Colonic mucosa (tissue), 4 donors: ENCODE results near the gene COG8. TPM values are rescaled to one million over a fixed set of nuclear protein-coding genes. Genes with fewer than 3 reads are reported as not detected.

Experiments used
- DNase-seq: peaks from one replicate; pipeline ENCODE4 v3.0.0-alpha.2; 2020
- H3K27ac ChIP-seq: fragments of 200-600 bp; one replicate; pipeline ENCODE4 v1.8.0; 2021
- H3K27me3 ChIP-seq: fragments of 200-600 bp; one replicate; pipeline ENCODE4 v1.8.0; 2021
- H3K36me3 ChIP-seq: fragments of 200-600 bp; one replicate; pipeline ENCODE4 v1.8.0; 2021
- H3K4me1 ChIP-seq: fragments of 200-600 bp; one replicate; pipeline ENCODE4 v1.8.0; 2021; ENCODE audit warnings: mild to moderate bottlenecking
- H3K4me3 ChIP-seq: fragments of 200-600 bp; one replicate; pipeline ENCODE4 v1.8.0; 2021
- H3K9ac ChIP-seq, 2 donors: one replicate each; pipeline ENCODE4 v1.7.0; 2013; ENCODE audit warnings: control low read depth in 2 of 2, low read depth in 2 of 2, low read length in 2 of 2
- H3K9me3 ChIP-seq: fragments of 200-600 bp; one replicate; pipeline ENCODE4 v1.8.0; 2021
- CTCF ChIP-seq: fragments of 200-600 bp; IDR thresholded peaks from one replicate; pipeline ENCODE4 v1.8.0; 2022; ENCODE audit warnings: antibody characterized with exemption, mild to moderate bottlenecking
- intact Hi-C: fragments of 100-400 bp; cut with DNase I; formaldehyde crosslinking; loops from one replicate; pipeline ENCODE4 v1.14.1; 2022
- total RNA-seq, 2 donors: library from RNA; stranded (reverse); fragmentation: NEBNext Ultra II Directional in 1 of 2; extraction: Animal tissue kit (Norgen Biotek cat#: 25700) in 1 of 2; gene quantifications; one replicate each; pipeline ENCODE4 v1.2.1, GENCODE V29; 2021
- donor health status: healthy.
- donor health status: DM: no; HTN: no; CAD: no.
- donor health status: DM: no; HTN: no; CAD: no.

Gene COG8
- total RNA-seq, 2 donors from 2014 or later = 28.4 to 44.5 TPM

- no peak overlapping the region for H3K9ac ChIP-seq
- H3K36me3 ChIP-seq = peaks cover 36% of the 10 kb centered on the region
- H3K27ac ChIP-seq = no peak overlapping the region
- no peak for DNase-seq
- no peaks in the 10 kb centered on the region for H3K27me3 ChIP-seq
- no peak for TF ChIP-seq CTCF
- peaks cover 16% of the 10 kb centered on the region for H3K4me1 ChIP-seq
- intact Hi-C loops = no loop called here
- H3K4me3 ChIP-seq = no peak overlapping the region
- H3K9me3 ChIP-seq = no peaks in the 10 kb centered on the region
These were observed 17.0 kb downstream of the COG8 start for GRCh38 chr16:69322343-69322742.

GRCh38 chr16:69321080-69321479 lies 18.3 kb downstream of the COG8 start:
- no peak for DNase-seq
- H3K4me3 ChIP-seq = no peak overlapping the region
- peaks cover 44% of the 10 kb centered on the region for H3K36me3 ChIP-seq
- TF ChIP-seq CTCF = no peak
- no peak overlapping the region for H3K9ac ChIP-seq
- no peaks in the 10 kb centered on the region for H3K27me3 ChIP-seq
- intact Hi-C loops = no loop called here
- H3K27ac ChIP-seq = no peak overlapping the region
- peaks cover 9% of the 10 kb centered on the region for H3K4me1 ChIP-seq
- no peaks in the 10 kb centered on the region for H3K9me3 ChIP-seq

- H3K9me3 ChIP-seq = no peaks in the 10 kb centered on the region
- no peak overlapping the region for H3K4me3 ChIP-seq
- no peak for TF ChIP-seq CTCF
- no peak overlapping the region for H3K27ac ChIP-seq
- no peak for DNase-seq
- intact Hi-C loops = no loop called here
- H3K27me3 ChIP-seq = no peaks in the 10 kb centered on the region
- peaks cover 45% of the 10 kb centered on the region for H3K36me3 ChIP-seq
- H3K9ac ChIP-seq = no peak overlapping the region
- peaks cover 5% of the 10 kb centered on the region for H3K4me1 ChIP-seq
These were observed 18.7 kb downstream of the COG8 start for GRCh38 chr16:69320740-69321073.

GRCh38 chr16:69319826-69320739 lies 19.3 kb downstream of the COG8 start:
- DNase-seq = no peak
- Histone ChIP-seq H3K27me3 (no peaks in the 10 kb centered on the region), H3K36me3 (peaks cover 45% of the 10 kb centered on the region), H3K4me3 (no peak overlapping the region), H3K4me1 (peaks cover 4% of the 10 kb centered on the region), H3K9ac (no peak overlapping the region), H3K27ac (no peak overlapping the region), H3K9me3 (no peaks in the 10 kb centered on the region)
- intact Hi-C loops = loop anchor here (10.0 kb wide), 1 partner anchor 55 kb away; no protein-coding TSS in a partner anchor
- no peak for TF ChIP-seq CTCF

GRCh38 chr16:69319381-69319780 lies 20.0 kb downstream of the COG8 start:
- Histone ChIP-seq H3K9ac (no peak overlapping the region), H3K9me3 (no peaks in the 10 kb centered on the region), H3K27ac (no peak overlapping the region), H3K4me1 (peaks cover 4% of the 10 kb centered on the region), H3K36me3 (peaks cover 45% of the 10 kb centered on the region), H3K4me3 (no peak overlapping the region), H3K27me3 (no peaks in the 10 kb centered on the region)
- TF ChIP-seq CTCF = no peak
- intact Hi-C loops = loop anchor here (10.0 kb wide), 1 partner anchor 55 kb away; no protein-coding TSS in a partner anchor
- no peak for DNase-seq
